K562 (cell line): ENCODE data around the gene DYRK2. TPM values are rescaled to one million over a fixed set of nuclear protein-coding genes. Genes with fewer than 3 reads are reported as not detected.

Source experiments
- ATAC-seq: fragments of 200-7000 bp; cut with Tn5 transposase; 3 replicates; pipeline ENCODE4 v1.9.1; 2020; ENCODE audit warnings: moderate library complexity
- BruUV-seq: library from RNA; stranded (reverse); fragments of 400-500 nt; replicated peaks from 2 replicates; lab custom pipeline; 2021; lab: Mats Ljungman, UMichigan
- CTCF ChIA-PET: fragments of 300-600 bp; formaldehyde crosslinking; extraction: SDS; loops from one replicate; lab custom pipeline; 2021; ENCODE audit warnings: low intra/inter-chr PET ratio; lab: Yijun Ruan, JAX
- POLR2A ChIA-PET: fragments of 300-600, 350-650 bp; sonication (Branson Sonifier 250); formaldehyde crosslinking; extraction: SDS; loops from one replicate; lab custom pipeline; 2021; ENCODE audit warnings: antibody characterized with exemption, inconsistent platforms; lab: Yijun Ruan, JAX
- DNase-seq, 4 experiments: peaks; one replicate each; pipeline versions ENCODE4 v3.0.0 to v3.0.0-alpha.2; 2011 to 2018; ENCODE audit warnings: low spot score in 3 of 4, mixed read lengths in 3 of 4; ENCODE audit errors: extremely low read depth in 1 of 4
- FAIRE-seq: peaks from 2 replicates; lab custom pipeline; 2011; peaks lifted over from hg19 to GRCh38; lab: Jason Lieb, UNC
- H2AFZ ChIP-seq: 2 replicates; pipeline ENCODE4 v1.6.0; 2011; ENCODE audit warnings: low read depth, low read length, control low read depth, inconsistent platforms
- H3K27ac ChIP-seq: fragments of 200-600 bp; 3 replicates; pipeline ENCODE4 v1.8.0; 2011; ENCODE audit warnings: low read depth, mild to moderate bottlenecking, control low read depth, inconsistent platforms, low read length, moderate library complexity, mixed read lengths; ENCODE audit errors: extremely low read depth
- H3K27me3 ChIP-seq, 2 experiments: fragments of 300-600 bp in 1 of 2; 2 replicates in 1 of 2; 3 replicates in 1 of 2; pipeline versions ENCODE4 v1.6.0 to v1.8.0; 2011; ENCODE audit warnings: inconsistent platforms in 2 of 2, low read length in 2 of 2, mild to moderate bottlenecking in 1 of 2, mixed read lengths in 1 of 2, moderate library complexity in 1 of 2; ENCODE audit not compliant: control insufficient read depth in 2 of 2, insufficient read depth in 2 of 2
- H3K36me3 ChIP-seq: fragments of 300-600 bp; 3 replicates; pipeline ENCODE4 v1.8.0; 2011; ENCODE audit warnings: mild to moderate bottlenecking, low read length, inconsistent platforms; ENCODE audit not compliant: control insufficient read depth, insufficient read depth
- H3K4me1 ChIP-seq, 2 experiments: fragments of 200-600 bp in 1 of 2; replicated peaks in 1 of 2; 2 replicates in 1 of 2; 3 replicates in 1 of 2; pipeline versions ENCODE4 v1.5.1 to v1.8.0; 2011; ENCODE audit warnings: inconsistent platforms in 2 of 2, low read length in 2 of 2, mild to moderate bottlenecking in 1 of 2, mixed read lengths in 1 of 2, moderate library complexity in 1 of 2; ENCODE audit not compliant: control insufficient read depth in 2 of 2, insufficient read depth in 2 of 2
- H3K4me2 ChIP-seq: 2 replicates; pipeline ENCODE4 v1.6.1; 2011; ENCODE audit warnings: low read length, control low read depth, inconsistent platforms, mixed read lengths; ENCODE audit not compliant: insufficient read depth
- H3K4me3 ChIP-seq: fragments of 200-600 bp; sonication (generic), shearing (Covaris generic); 2 replicates; pipeline ENCODE4 v1.5.1; 2016; ENCODE audit warnings: control low read depth, inconsistent platforms
- H3K79me2 ChIP-seq: fragments of 200-600 bp; 3 replicates; pipeline ENCODE4 v1.8.0; 2011; ENCODE audit warnings: low read length, inconsistent platforms; ENCODE audit not compliant: control insufficient read depth, insufficient read depth
- H3K9ac ChIP-seq, 2 experiments: 2 replicates each; pipeline versions ENCODE4 v1.6.0 to v1.6.1; 2011; ENCODE audit warnings: low read depth in 2 of 2, low read length in 2 of 2, control low read depth in 1 of 2, inconsistent platforms in 1 of 2, mild to moderate bottlenecking in 1 of 2, mixed read lengths in 1 of 2; ENCODE audit not compliant: insufficient read depth in 1 of 2
- H3K9me1 ChIP-seq: one replicate; pipeline ENCODE4 v1.6.0; 2011; ENCODE audit warnings: inconsistent platforms, mild to moderate bottlenecking, low read length, moderate library complexity; ENCODE audit not compliant: control insufficient read depth, insufficient read depth
- H3K9me3 ChIP-seq: replicated peaks from 2 replicates; pipeline ENCODE4 v1.5.1; 2011; ENCODE audit warnings: low read depth, low read length, inconsistent platforms; ENCODE audit not compliant: control insufficient read depth, insufficient read depth
- H4K20me1 ChIP-seq: replicated peaks from 2 replicates; pipeline ENCODE4 v1.6.1; 2011; ENCODE audit warnings: low read length, inconsistent platforms, mixed read lengths; ENCODE audit not compliant: control insufficient read depth, insufficient read depth
- DNMT1 ChIP-seq: fragments of 450-650 bp; IDR thresholded peaks from 2 replicates; pipeline ENCODE4 v1.6.1; 2016; ENCODE audit warnings: antibody characterized with exemption, mild to moderate bottlenecking
- MED1 ChIP-seq: sonication (generic); formaldehyde crosslinking; IDR thresholded peaks from 2 replicates; pipeline ENCODE4 v1.8.1; 2023; ENCODE audit warnings: missing genetic modification reagents, borderline replicate concordance
- MYBL2 ChIP-seq, 2 experiments: fragments of 450-650 bp in 1 of 2; sonication (generic) in 1 of 2; formaldehyde crosslinking in 1 of 2; IDR thresholded peaks; 2 replicates each; pipeline versions ENCODE4 v1.6.1 to v1.8.1; 2017 to 2022; ENCODE audit warnings: borderline replicate concordance in 1 of 2, inconsistent platforms in 1 of 2, low read depth in 1 of 2, mild to moderate bottlenecking in 1 of 2, missing genetic modification reagents in 1 of 2, moderate library complexity in 1 of 2
- NCOA1 ChIP-seq: fragments of 450-650 bp; IDR thresholded peaks from 2 replicates; pipeline ENCODE4 v1.6.1; 2016; ENCODE audit warnings: low read depth
- NONO ChIP-seq, 2 experiments: fragments of 200-400 bp in 1 of 2; fragments of 450-650 bp in 1 of 2; formaldehyde crosslinking in 1 of 2; IDR thresholded peaks; 2 replicates each; pipeline ENCODE4 v1.6.1; 2017; ENCODE audit warnings: low read depth in 2 of 2, mild to moderate bottlenecking in 2 of 2, moderate library complexity in 2 of 2, low read length in 1 of 2
- PHB ChIP-seq: fragments of 250-450 bp; sonication (Bioruptor Pico); IDR thresholded peaks from 2 replicates; pipeline ENCODE4 v1.5.0; 2021
- RNF2 ChIP-seq: sonication (generic); IDR thresholded peaks from 2 replicates; pipeline ENCODE4 v1.6.1; 2016
- XRCC3 ChIP-seq: fragments of 450-650 bp; IDR thresholded peaks from 2 replicates; pipeline ENCODE4 v1.6.1; 2017; ENCODE audit warnings: mild to moderate bottlenecking, moderate library complexity
- XRCC4 ChIP-seq: IDR thresholded peaks from one replicate; pipeline ENCODE4 v1.6.1; 2011; ENCODE audit not compliant: insufficient read depth, insufficient read length; ENCODE audit errors: extremely low read depth
- ZNF174 ChIP-seq: fragments of 250-450 bp; sonication (Bioruptor Pico); IDR thresholded peaks from 2 replicates; pipeline ENCODE4 v1.4.0; 2020; ENCODE audit warnings: mild to moderate bottlenecking
- ZNF3 ChIP-seq: fragments of 250-450 bp; sonication (Bioruptor Pico); IDR thresholded peaks from 2 replicates; pipeline ENCODE4 v1.5.0; 2021; ENCODE audit warnings: mild to moderate bottlenecking, moderate library complexity
- ZNF778 ChIP-seq: fragments of 450-650 bp; formaldehyde crosslinking; IDR thresholded peaks from 2 replicates; pipeline ENCODE4 v1.4.0; 2020; ENCODE audit warnings: mild to moderate bottlenecking, moderate library complexity
- WGBS: fragments of 100-300 bp; shearing (Covaris generic); methylation state at CpG from one replicate; pipeline ENCODE4 v1.1.6; 2016; ENCODE audit warnings: low coverage, mixed read lengths; ENCODE audit not compliant: insufficient coverage; ENCODE audit errors: missing lambda C conversion rate; 5-methylcytosine and 5-hydroxymethylcytosine counted together
- in situ Hi-C: fragments of 300-500 bp; cut with MboI; formaldehyde crosslinking; loops from 4 replicates; pipeline ENCODE4 v1.15.0; 2018; ENCODE audit warnings: inconsistent platforms, mixed read lengths
- intact Hi-C: fragments of 100-400 bp; cut with micrococcal nuclease; formaldehyde crosslinking; loops from 2 replicates; pipeline ENCODE4 v1.14.2; 2022
- polyA plus RNA-seq, 8 experiments: library from polyadenylated mRNA; depleted of rRNA in 4 of 8; stranded (reverse) in 5 of 8; unstranded in 3 of 8; fragments of >200 nt; fragmentation: Nextera tagmentation in 2 of 8; fragmentation: Illumina TruSeq in 1 of 8; extraction: Ambion mirVana in 2 of 8; extraction: Trizol in 1 of 8; gene quantifications; 2 replicates each; pipeline versions ENCODE4 v1.2.1 to v1.2.3, GENCODE V29; 2011 to 2014; ENCODE audit warnings: inconsistent platforms in 1 of 8, missing spikeins in 1 of 8
- total RNA-seq, 7 experiments: library from RNA; depleted of rRNA in 6 of 7; stranded (reverse); fragments of >200 nt in 6 of 7; fragmentation: Illumina TruSeq in 2 of 7; extraction: Trizol in 2 of 7; gene quantifications; 2 replicates each; pipeline versions ENCODE4 v1.2.1 to v1.2.3, GENCODE V29; 2011 to 2021; ENCODE audit warnings: low replicate concordance in 1 of 7
- TF ChIP-seq, protein P1 (sequence below): fragments of 250-450 bp; sonication (Bioruptor Pico); IDR thresholded peaks from 2 replicates; pipeline ENCODE4 v1.8.0; 2021; ENCODE audit warnings: moderate library complexity, mild to moderate bottlenecking, inconsistent platforms
- TF ChIP-seq, protein P2 (sequence below): fragments of 450-650 bp; IDR thresholded peaks from 2 replicates; pipeline ENCODE4 v1.7.0; 2016; ENCODE audit warnings: borderline replicate concordance
- TF ChIP-seq, protein P3 (sequence below): IDR thresholded peaks from 2 replicates; pipeline ENCODE4 v1.6.1; 2014; ENCODE audit warnings: antibody characterized with exemption
- TF ChIP-seq, protein P4 (sequence below): fragments of 200-400 bp; formaldehyde crosslinking; IDR thresholded peaks from 2 replicates; pipeline ENCODE4 v1.6.1; 2017; ENCODE audit warnings: mild to moderate bottlenecking, low read depth, low read length, moderate library complexity
- TF ChIP-seq, protein P5 (sequence below): fragments of 450-650 bp; formaldehyde crosslinking; IDR thresholded peaks from 2 replicates; pipeline ENCODE4 v1.4.0; 2020; ENCODE audit warnings: mild to moderate bottlenecking, moderate library complexity

DYRK2 gene
- total and polyA plus RNA-seq, 9 of the 15 experiments (the other 6 are each of a cell fraction or from before 2014, with no cell fraction given), result 1.7 to 15.4 (median 8.4) TPM

DNA sequence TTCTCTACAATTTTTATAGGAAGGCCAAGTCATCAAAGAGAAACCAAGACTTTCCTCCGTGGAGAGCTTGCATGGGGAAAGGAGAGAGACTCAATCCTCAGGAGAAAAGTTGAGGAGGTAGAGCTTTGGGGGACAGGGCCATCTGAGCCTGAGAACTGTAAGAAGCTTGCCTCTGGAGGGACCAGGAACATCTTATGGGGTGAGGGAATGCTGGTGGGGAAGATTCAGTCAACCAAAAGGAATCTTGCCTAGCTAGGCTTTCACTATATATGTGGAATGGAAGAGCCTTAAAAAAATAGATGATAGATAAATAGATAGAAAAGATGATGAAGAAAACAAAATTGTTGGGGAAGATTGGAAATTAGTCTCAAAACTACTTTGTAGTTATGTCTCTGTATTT is 63.5 kb downstream of the DYRK2 start:
- intact Hi-C loops, result no loop called here
- CTCF ChIA-PET, result no interaction called here
- no peak overlapping the region for H3K27ac ChIP-seq
- no peak for DNase-seq
- 0% methylated on average over 1 of the region's 1 CpG for WGBS
- H3K9me1 ChIP-seq, result no peaks in the 10 kb centered on the region
- in situ Hi-C loops, result no loop called here
- no peaks in the 10 kb centered on the region for H4K20me1 ChIP-seq
- H3K79me2 ChIP-seq, result no peaks in the 10 kb centered on the region
- no peak overlapping the region for H3K9ac ChIP-seq
- no peak for ATAC-seq
- H3K4me2 ChIP-seq, result no peak overlapping the region
- peaks cover 2 to 4% of the 10 kb centered on the region in 2 experiments; a peak in 1 of 5 replicates for H3K27me3 ChIP-seq
- H3K4me1 ChIP-seq, result no peaks in the 10 kb centered on the region
- no peak overlapping the region for H3K4me3 ChIP-seq
- POLR2A ChIA-PET, result no interaction called here
- no peaks in the 10 kb centered on the region for H3K36me3 ChIP-seq
- BruUV-seq, result no TSS peak
- no peak for FAIRE-seq
- H3K9me3 ChIP-seq, result no peaks in the 10 kb centered on the region
- H2AFZ ChIP-seq, result no peak overlapping the region
- TF ChIP-seq PHB, result no peak
- TF ChIP-seq, protein P1, sequence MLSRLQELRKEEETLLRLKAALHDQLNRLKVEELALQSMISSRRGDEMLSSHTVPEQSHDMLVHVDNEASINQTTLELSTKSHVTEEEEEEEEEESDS (CRISPR knock-in tag), result no peak
- TF ChIP-seq, protein P2, sequence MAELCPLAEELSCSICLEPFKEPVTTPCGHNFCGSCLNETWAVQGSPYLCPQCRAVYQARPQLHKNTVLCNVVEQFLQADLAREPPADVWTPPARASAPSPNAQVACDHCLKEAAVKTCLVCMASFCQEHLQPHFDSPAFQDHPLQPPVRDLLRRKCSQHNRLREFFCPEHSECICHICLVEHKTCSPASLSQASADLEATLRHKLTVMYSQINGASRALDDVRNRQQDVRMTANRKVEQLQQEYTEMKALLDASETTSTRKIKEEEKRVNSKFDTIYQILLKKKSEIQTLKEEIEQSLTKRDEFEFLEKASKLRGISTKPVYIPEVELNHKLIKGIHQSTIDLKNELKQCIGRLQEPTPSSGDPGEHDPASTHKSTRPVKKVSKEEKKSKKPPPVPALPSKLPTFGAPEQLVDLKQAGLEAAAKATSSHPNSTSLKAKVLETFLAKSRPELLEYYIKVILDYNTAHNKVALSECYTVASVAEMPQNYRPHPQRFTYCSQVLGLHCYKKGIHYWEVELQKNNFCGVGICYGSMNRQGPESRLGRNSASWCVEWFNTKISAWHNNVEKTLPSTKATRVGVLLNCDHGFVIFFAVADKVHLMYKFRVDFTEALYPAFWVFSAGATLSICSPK, result no peak
- no peak for TF ChIP-seq RNF2
- no peak for TF ChIP-seq NONO (IDR thresholded peaks at IDR 0.05; ENCODE audit: low read depth in 2 of 2, low read length in 1 of 2)
- TF ChIP-seq ZNF778, result no peak
- TF ChIP-seq ZNF174, result no peak
- no peak for TF ChIP-seq ZNF3 (CRISPR knock-in tag)
- no peak for TF ChIP-seq XRCC4
- no peak for TF ChIP-seq MED1
- TF ChIP-seq DNMT1, result no peak
- TF ChIP-seq, protein P3, sequence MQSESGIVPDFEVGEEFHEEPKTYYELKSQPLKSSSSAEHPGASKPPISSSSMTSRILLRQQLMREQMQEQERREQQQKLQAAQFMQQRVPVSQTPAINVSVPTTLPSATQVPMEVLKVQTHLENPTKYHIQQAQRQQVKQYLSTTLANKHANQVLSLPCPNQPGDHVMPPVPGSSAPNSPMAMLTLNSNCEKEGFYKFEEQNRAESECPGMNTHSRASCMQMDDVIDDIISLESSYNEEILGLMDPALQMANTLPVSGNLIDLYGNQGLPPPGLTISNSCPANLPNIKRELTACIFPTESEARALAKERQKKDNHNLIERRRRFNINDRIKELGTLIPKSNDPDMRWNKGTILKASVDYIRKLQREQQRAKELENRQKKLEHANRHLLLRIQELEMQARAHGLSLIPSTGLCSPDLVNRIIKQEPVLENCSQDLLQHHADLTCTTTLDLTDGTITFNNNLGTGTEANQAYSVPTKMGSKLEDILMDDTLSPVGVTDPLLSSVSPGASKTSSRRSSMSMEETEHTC, result no peak
- TF ChIP-seq, protein P4, sequence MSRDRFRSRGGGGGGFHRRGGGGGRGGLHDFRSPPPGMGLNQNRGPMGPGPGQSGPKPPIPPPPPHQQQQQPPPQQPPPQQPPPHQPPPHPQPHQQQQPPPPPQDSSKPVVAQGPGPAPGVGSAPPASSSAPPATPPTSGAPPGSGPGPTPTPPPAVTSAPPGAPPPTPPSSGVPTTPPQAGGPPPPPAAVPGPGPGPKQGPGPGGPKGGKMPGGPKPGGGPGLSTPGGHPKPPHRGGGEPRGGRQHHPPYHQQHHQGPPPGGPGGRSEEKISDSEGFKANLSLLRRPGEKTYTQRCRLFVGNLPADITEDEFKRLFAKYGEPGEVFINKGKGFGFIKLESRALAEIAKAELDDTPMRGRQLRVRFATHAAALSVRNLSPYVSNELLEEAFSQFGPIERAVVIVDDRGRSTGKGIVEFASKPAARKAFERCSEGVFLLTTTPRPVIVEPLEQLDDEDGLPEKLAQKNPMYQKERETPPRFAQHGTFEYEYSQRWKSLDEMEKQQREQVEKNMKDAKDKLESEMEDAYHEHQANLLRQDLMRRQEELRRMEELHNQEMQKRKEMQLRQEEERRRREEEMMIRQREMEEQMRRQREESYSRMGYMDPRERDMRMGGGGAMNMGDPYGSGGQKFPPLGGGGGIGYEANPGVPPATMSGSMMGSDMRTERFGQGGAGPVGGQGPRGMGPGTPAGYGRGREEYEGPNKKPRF, result no peak
- TF ChIP-seq MYBL2 (IDR thresholded peaks at IDR 0.05; ENCODE audit: low read depth), result no peak
- TF ChIP-seq MYBL2 (CRISPR knock-in tag; IDR thresholded peaks at IDR 0.05; ENCODE audit: borderline replicate concordance), result no peak
- TF ChIP-seq, protein P5, sequence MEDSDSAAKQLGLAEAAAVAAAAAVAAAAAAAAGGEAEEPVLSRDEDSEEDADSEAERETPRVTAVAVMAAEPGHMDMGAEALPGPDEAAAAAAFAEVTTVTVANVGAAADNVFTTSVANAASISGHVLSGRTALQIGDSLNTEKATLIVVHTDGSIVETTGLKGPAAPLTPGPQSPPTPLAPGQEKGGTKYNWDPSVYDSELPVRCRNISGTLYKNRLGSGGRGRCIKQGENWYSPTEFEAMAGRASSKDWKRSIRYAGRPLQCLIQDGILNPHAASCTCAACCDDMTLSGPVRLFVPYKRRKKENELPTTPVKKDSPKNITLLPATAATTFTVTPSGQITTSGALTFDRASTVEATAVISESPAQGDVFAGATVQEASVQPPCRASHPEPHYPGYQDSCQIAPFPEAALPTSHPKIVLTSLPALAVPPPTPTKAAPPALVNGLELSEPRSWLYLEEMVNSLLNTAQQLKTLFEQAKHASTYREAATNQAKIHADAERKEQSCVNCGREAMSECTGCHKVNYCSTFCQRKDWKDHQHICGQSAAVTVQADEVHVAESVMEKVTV (CRISPR knock-in tag), result no peak
- no peak for TF ChIP-seq NCOA1
- TF ChIP-seq XRCC3, result no peak
